Jurkat, Clone E6-1 (cell line): ENCODE measurements around the gene CRYBG3.
A peak's percentile ranks its signal among the peaks of the same experiment; 100 is the strongest.
"Not testable (repeated sequence)": the region's sequence is repeated elsewhere in the genome, so short reads cannot be mapped to it uniquely, and the experiment has no call there.

Experiments used
- DNase-seq: peaks from one replicate; pipeline ENCODE4 v3.0.0-alpha.2; 2011; ENCODE audit warnings: low read depth, low spot score
- H3K4me3 ChIP-seq: 2 replicates; pipeline ENCODE4 v1.5.1; 2011; ENCODE audit warnings: mild to moderate bottlenecking, low read length, control low read depth, moderate library complexity

Gene CRYBG3

DNA sequence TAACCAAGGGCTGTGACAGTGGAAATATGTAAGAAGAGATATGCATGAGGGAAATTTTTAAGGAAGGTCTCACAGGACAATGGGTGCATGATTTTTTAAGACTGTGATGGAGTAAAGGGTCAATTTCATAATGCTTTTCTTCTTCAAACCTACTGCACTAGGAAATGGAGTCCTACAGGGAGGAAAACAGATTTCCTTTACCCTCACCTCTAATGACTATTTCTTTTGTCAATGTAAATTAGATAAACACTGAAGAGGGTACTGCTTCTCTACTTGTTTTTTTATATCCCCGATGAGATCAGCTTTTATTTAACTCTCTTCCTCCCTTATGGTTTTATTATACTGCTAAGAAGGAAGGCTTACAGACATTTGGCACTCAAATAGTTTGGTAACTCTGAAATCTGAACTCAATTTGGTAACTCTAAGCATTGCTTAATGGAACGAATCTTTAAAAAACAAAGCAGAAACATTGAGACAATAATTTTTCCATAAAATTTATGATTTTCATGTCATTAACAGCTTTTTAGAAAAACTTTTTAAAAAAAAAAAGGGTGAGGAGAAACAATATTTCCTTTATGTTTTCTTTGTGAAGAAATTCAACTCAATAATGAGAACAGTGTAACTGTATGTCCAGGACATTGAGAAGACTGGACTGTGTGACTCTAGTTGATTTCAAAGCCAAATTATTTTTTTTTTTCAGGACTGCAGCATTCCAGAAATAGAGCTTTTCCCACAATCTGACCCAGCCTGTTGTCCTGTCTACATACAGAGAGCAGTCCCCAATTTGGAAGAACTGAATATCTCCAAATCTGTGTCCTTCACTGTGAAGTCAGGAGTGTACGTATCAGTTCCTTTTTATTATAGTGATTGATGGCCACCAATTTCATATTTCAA lies 64.4 kb downstream of the CRYBG3 start:
- no peak overlapping the region for H3K4me3 ChIP-seq
- no peak for DNase-seq

DNA sequence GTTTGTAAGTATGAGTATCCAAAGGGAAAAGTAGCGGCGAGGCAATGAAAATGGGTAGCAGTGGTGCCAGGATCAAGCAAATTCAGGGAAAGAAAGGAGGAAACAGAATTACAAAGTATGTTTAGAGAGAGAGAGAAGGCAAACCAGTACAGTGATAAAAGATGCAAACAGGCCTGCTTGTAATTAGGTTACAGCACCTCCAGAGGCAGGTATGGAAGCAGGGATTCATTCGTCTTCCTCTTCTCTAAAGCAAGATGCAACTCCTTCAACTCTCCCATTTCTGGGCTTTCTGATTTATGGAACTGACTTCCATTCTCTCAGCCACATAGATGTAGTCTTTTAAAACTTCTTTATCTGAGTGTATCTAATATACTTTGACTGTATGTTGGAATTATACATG lies 68.0 kb downstream of the CRYBG3 start:
- no peak overlapping the region for H3K4me3 ChIP-seq
- DNase-seq = no peak

DNA sequence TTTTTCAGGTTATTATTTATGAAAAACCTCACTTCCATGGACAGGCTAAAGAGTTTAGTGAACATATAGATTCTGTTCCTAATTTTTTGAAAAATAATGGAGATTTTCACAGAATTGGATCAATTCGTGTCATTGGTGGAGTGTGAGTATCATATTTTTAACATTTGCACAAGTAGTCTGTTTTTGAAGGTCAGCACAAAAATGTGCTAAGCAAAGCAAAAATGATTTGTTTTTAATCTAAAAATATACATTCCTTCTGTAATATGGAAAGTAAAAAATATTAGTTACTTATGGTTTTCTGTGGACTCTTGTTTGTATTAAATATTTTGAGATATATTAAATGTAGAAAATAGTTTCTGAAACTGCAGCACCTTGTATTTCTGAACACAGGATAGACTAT lies 71.0 kb downstream of the CRYBG3 start:
- no peak for DNase-seq
- no peak overlapping the region for H3K4me3 ChIP-seq

DNA sequence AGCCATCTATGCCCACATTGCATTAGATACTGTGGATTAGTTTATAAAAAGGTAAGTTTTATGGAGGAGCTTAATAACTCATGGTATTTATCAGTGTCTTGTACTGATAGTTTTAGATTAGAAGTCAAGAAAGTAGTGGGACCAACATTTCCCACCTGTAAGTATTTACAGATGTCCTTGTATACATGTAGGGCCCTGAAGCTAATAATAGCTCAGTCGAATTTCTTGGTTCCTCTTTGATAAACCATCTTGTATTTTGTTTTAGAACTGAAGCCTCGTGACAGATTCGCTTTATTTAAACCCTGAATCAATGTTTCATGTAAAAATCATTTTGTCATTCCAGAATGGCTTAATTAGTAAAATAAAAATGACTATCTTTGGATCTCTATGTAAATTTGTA lies 73.4 kb downstream of the CRYBG3 start:
- H3K4me3 ChIP-seq = no peak overlapping the region
- no peak for DNase-seq

DNA sequence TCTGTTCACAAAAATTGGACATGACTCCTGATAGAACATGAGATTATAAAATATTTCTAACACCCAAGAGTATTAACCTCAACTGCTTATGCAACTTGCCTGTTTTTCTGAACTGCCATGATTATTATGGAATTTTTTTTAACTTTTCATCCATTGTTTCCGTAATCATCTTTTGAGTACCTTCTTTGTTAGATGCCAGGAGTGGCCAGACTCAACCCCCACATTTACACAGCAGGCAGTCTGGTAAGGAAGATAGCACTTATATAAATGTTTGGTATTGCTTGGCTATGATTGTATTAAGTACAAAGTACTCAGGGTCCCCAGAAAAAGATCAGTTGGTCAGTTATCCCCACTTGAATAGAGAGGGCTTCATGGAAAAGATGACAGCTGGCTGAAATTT lies 74.3 kb downstream of the CRYBG3 start:
- DNase-seq = no peak
- no peak overlapping the region for H3K4me3 ChIP-seq

DNA sequence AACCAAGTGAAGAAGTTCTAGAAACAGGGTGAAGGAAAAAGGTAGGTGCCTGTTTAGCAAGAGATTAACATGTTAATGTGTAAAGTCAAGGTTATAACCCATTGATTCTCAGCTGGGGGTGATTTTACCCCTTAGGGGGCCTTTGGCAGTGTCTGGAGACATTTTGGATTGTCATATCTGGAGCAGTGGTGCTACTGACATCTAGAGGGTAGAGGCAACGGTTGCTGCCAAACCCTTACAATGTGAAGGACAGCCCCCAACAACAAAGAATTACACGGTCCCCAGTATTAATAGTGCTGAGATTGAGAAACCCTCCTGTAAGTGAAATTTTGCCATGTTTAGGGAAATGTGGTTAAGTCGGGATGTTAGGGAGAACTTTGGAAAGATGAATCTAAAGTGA lies 74.7 kb downstream of the CRYBG3 start:
- no peak for DNase-seq
- H3K4me3 ChIP-seq = no peak overlapping the region

DNA sequence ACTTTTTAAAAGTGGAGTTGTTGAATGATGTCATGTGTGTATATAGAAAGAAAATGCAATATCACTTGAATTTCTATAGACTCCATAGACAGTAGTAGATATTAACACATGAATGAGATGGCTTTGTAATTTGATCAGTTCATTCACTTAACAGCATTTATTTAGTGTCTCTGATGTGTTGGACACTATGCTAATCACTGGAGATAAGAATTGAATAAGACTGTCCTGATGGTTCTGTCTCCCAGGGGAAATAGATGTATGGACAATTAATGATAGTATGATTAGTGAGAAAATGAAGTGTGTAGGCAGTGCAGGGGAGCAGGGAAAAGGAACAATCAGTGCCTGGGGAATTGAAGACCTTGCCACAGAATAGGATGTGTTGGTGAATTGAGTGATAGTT lies 77.5 kb downstream of the CRYBG3 start:
- no peak overlapping the region for H3K4me3 ChIP-seq
- no peak for DNase-seq

DNA sequence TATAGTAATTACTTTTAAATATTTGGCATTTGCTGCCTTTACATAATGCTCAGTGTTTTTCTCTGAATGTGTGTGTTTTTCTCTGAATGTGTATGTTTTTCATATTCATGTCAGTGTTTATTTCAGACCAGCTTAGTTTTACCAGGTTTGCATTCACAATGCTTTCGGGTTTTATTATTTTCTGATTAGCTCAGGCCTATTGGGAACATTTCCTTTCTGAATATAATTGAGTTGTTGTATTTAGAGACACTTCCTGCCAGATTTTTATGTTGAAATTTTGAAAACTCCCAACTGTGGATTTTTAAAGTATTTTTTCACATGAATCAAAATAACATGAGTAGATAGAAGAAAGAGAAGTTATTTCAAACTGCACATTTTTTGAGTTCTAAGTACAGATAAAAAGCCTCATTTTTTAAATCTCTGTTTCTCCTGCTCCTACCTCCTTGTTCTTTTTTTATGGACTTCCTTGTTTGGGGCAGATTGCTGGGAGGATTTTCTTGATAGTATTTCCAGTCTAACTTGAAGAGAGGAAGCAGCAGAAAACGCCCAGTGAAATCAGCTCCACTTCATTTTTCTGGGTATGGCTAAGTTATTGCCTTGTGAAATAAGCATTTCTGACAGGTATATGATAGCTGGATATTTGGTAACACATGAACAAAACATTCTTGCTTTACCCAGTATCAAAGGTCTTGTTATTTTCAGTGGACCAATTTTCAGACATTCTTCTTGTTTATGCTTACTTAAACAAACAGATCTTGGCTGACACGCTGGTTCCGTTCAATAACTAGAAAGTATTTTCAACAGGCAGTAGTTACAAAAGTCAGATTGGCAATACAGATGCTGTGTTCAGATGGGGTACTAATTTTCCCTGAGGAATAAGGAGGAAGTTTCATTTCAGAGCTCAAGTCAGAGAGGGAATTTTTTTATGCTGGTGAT lies 79.8 kb downstream of the CRYBG3 start:
- no peak for DNase-seq
- no peak overlapping the region for H3K4me3 ChIP-seq

DNA sequence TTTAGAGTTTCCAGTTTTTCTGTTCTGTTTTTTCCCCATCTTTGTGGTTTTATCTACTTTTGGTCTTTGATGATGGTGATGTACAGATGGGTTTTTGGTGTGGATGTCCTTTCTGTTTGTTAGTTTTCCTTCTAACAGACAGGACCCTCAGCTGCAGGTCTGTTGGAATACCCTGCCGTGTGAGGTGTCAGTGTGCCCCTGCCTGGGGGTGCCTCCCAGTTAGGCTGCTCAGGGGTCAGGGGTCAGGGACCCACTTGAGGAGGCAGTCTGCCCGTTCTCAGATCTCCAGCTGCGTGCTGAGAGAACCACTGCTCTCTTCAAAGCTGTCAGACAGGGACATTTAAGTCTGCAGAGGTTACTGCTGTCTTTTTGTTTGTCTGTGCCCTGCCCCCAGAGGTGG lies 88.0 kb downstream of the CRYBG3 start:
- DNase-seq, H3K4me3 ChIP-seq: not testable (repeated sequence)

DNA sequence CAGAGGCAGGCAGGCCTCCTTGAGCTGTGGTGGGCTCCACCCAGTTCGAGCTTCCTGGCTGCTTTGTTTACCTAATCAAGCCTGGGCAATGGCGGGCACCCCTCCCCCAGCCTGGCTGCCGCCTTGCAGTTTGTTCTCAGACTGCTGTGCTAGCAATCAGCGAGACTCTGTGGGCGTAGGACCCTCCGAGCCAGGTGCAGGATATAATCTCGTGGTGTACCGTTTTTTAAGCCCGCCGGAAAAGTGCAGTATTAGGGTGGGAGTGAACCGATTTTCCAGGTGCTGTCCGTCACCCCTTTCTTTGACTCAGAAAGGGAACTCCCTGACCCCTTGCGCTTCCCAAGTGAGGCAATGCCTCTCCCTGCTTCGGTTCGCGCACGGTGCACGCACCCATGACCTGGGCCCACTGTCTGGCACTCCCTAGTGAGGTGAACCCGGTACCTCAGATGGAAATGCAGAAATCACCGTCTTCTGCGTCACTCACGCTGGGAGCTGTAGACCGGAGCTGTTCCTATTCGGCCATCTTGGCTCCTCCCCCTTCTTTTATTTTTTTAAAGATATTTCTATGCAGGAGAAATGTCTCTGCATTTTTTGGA lies 88.5 kb downstream of the CRYBG3 start:
- DNase-seq = peak; percentile 17
- peak overlapping the region; percentile 56 for H3K4me3 ChIP-seq

DNA sequence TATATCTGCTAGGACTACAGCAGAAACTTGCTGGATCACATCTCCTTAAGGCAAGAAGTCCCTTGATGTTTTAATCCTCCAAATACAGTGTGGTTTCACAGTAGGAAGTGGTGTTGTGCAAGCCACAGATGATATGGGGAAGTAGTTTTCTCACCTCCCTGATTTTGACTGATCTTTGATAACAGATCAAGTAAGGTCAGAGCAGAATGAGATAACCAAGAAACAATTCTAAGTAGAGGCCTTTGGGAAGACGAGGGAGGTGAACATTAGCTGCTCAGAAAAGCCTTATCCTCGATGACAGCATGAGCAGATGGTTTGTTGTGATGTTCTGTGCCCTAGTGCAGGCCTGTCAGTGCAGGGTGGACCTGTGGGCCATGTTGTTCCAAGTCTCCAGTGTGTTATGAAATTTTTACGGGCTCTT lies 89.1 kb downstream of the CRYBG3 start:
- H3K4me3 ChIP-seq = peak overlapping the region; percentile 56; the same call in 1 of the 2 replicates
- DNase-seq = peak; percentile 86

DNA sequence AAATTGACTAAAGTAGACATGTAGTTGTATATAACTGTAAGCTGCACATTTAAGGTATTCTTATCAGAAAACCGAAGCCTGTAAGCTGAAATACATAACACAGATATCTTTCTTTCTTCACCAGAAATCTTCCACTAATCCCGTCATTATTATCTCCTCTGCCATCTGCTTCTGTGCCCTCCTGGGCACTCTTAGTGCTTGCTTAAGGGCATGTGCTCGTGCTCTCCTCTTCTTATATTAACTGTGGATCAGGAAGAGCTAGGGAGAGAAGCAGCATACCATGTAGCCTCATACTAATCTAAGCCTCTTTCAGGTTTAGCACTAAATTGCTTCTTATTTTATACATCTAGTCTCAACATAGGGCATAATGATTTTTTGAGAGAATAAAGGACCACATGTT lies 89.6 kb downstream of the CRYBG3 start:
- H3K4me3 ChIP-seq = no peak overlapping the region
- no peak for DNase-seq

DNA sequence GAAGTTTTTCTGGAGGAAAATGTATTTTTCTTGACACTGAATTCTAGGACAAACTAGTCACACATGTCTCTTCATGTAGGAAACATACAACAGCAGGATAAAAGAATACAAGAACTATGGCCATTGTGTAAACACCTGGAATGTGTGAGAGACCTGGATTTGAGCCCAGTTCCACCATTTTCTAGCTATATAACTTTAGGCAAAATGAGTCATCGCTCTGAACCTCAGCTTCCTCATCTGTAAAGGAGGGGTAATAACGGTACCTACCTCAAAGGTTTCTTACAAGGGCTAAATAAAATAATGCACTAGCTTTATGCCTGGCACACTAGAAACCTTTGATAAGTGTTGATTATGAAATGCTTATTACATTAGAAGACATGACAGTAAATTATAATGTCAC lies 92.6 kb downstream of the CRYBG3 start:
- peak; percentile 9 for DNase-seq
- no peak overlapping the region for H3K4me3 ChIP-seq

DNA sequence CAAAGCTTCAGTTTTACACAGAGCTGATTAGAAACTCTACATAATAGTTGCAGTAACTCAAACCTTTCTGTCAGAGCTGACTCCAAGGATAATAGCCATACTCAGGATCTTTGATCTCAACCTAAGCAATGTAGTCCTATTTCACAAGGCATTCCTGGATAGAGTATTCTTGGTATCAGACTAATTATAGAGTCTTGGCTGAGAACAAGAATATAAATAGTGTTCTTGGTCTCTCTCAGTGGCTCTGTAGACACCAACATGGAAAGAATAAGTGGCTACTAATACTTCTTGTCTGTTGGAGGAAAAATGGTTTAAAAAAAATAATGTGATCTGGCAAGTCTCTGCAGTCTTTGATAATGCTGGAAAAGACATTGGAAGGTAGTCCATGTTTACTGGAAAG lies 94.8 kb downstream of the CRYBG3 start:
- H3K4me3 ChIP-seq = no peak overlapping the region
- no peak for DNase-seq

DNA sequence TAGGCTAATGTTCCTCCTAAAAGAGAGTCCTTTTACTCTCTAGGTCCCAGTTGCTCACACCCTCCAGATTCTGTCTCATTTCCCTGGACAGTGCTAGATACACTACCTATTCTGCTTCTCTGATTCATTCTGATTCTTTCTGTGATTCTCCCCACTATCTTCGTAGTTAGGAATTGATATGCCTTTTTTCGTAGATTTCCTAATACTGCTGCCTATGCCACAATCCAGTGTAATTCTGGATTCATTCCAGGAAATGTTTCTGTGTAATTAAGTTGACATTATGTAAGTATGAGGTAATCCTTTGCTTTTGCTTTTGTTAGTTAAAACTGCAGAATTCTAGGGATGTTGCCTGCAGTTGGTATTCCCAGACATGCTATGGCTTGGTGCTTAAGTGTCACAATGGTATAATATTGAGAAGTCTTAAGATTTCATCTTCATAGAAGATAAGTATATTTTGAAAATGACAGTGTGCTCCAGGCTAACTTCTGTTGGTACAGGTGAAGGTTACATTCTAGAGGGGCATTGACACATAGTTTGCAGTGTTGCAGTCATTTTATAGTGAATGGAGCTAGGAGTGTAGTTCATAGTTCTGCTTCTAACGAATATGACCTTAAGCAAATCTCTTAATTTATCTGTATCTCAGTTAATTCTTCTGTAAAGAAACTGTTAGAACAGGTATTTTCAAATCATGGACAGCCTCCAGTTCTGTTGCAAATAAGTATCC lies 96.2 kb downstream of the CRYBG3 start:
- no peak overlapping the region for H3K4me3 ChIP-seq
- no peak for DNase-seq

DNA sequence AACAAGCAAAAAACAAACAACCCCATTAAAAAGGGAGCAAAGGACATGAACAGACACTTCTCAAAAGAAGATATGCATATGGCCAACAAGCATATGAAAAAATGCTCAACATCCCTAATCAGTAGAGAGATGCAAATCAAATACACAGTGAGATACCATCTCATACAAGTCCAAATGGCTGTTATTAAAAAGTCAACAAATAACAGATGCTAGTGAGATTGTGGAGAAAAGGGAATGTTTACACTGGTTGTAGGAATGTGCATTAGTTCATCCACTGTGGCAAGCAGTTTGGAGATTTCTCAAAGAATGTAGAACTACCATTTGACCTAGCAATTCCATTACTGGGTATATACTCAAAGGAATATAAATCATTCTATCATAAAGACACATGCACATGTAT lies 105.9 kb downstream of the CRYBG3 start:
- DNase-seq = no peak
- no peak overlapping the region for H3K4me3 ChIP-seq

DNA sequence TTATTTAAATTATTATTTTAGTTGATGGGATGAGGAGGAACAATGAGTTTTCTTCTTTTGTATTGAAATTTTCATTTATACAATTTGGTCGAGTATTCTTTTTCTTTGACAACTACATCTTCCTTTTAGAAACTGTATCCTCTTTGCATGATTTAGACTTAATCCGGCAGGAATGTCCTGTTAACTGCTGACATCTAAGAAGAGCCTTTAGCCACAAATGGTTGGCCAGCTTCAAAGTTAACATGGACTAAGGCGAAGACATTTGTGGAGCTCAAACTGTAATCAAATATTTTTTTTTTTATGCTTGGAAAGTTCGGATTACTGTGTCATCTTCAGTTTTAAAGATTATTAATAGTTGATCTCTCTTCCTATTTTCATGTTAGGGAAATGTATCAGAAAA lies 107.2 kb downstream of the CRYBG3 start:
- no peak for DNase-seq
- H3K4me3 ChIP-seq = no peak overlapping the region

DNA sequence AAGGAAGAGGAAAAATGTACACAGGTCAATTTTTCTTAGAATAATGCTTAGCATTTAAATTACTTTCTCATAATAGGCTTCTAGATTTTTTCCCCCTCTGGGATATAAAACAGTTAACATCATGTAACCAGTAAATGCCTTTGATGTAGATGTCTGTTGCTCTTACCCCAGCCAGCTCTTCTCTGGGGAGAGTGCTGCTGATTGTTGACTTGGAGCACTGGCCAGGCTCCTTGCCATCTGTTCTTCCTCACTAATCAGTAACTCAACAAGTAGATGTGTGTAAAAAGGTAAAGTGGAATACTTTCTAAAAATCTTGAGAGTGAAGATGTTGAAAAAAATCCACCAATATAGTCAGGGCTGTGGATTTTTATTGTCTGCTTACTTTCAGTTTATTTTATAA lies 108.2 kb downstream of the CRYBG3 start:
- no peak overlapping the region for H3K4me3 ChIP-seq
- no peak for DNase-seq

DNA sequence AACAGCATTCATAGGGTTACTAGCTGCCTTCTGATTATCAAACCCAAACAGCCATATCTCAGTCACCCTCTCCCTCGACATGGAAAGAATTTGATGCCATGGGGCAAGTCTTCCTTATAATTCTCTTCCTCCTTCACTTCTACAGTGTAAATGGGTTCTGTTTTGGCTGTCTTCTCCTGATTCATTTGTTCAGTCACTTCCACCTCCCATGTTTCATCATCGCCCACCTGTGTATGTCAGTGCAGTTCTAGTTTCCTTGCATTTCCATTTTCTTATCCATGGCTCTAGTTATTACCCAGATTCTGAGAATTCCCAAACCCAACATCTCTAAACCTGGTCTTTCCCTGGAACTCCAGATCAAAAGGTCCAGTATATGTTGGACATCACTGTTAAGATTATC lies 109.4 kb downstream of the CRYBG3 start:
- no peak for DNase-seq

More for the DNA sequence above, 109.4 kb downstream of the CRYBG3 start:
- H3K4me3 ChIP-seq = no peak overlapping the region
